Measurements from ENCODE around the gene TMEM181. TPM values are rescaled to one million over a fixed set of nuclear protein-coding genes. Genes with fewer than 3 reads are reported as not detected.

Gene TMEM181
- total and polyA plus RNA-seq, 2 of the 13 experiments (the other 11 are each of a cell fraction or from before 2014, with no cell fraction given) = 59.1 to 108 TPM

GRCh38 chr6:158559895-158560835, at the start of gene TMEM181 (continued):
- TF ChIP-seq, protein P1, sequence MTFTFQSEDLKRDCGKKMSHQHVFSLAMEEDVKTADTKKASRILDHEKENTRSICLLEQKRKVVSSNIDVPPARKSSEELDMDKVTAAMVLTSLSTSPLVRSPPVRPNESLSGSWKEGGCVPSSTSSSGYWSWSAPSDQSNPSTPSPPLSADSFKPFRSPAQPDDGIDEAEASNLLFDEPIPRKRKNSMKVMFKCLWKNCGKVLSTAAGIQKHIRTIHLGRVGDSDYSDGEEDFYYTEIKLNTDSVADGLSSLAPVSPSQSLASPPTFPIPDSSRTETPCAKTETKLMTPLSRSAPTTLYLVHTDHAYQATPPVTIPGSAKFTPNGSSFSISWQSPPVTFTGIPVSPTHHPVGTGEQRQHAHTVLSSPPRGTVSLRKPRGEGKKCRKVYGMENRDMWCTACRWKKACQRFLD (CRISPR knock-in tag; IDR thresholded peaks at IDR 0.05; ENCODE audit: borderline replicate concordance) = no peak
- TF ChIP-seq SNAPC5 (CRISPR knock-in tag; IDR thresholded peaks at IDR 0.05; ENCODE audit: borderline replicate concordance) (no peak), ZFP62 (CRISPR knock-in tag; IDR thresholded peaks at IDR 0.05) (no peak), KMT2A (CRISPR knock-in tag; IDR thresholded peaks at IDR 0.05) (peak; percentile 90), CAMTA2 (CRISPR knock-in tag; IDR thresholded peaks at IDR 0.05; ENCODE audit: borderline replicate concordance) (0 out of 2 replicates have a peak, but pooled peaks have one; percentile 85), HMG20B (CRISPR knock-in tag; conservative IDR thresholded peaks at IDR 0.05) (no peak), GATA4 (IDR thresholded peaks at IDR 0.05; ENCODE audit: borderline replicate concordance, low read depth) (no peak), RFX1 (IDR thresholded peaks at IDR 0.05) (no peak), ZNF18 (CRISPR knock-in tag; IDR thresholded peaks at IDR 0.05; ENCODE audit: insufficient replicate concordance) (peak; percentile 61), PLRG1 (conservative IDR thresholded peaks at IDR 0.05) (no peak), RBFOX2 (IDR thresholded peaks at IDR 0.05; ENCODE audit: low read depth, low read length) (peak; percentile 96), ZNF780A (CRISPR knock-in tag; IDR thresholded peaks at IDR 0.05) (0 out of 2 replicates have a peak, but pooled peaks have one; percentile 65), FUBP1 (CRISPR knock-in tag; IDR thresholded peaks at IDR 0.05; ENCODE audit: borderline replicate concordance) (no peak; the same call in 1 of the 2 replicates), ZNF253 (CRISPR knock-in tag; IDR thresholded peaks at IDR 0.05; ENCODE audit: borderline replicate concordance) (peak; percentile 93), ZBTB3 (CRISPR knock-in tag; IDR thresholded peaks at IDR 0.05; ENCODE audit: borderline replicate concordance, low read depth) (no peak), GABPA (IDR thresholded peaks at IDR 0.05; ENCODE audit: low read depth, low read length) (no peak), GABPA (CRISPR knock-in tag; IDR thresholded peaks at IDR 0.05; ENCODE audit: low read depth) (peak; percentile 77), TIGD3 (CRISPR knock-in tag; IDR thresholded peaks at IDR 0.05; ENCODE audit: borderline replicate concordance) (no peak), SETDB1 (CRISPR knock-in tag; IDR thresholded peaks at IDR 0.05; ENCODE audit: borderline replicate concordance) (no peak)
- TF ChIP-seq, protein P2, sequence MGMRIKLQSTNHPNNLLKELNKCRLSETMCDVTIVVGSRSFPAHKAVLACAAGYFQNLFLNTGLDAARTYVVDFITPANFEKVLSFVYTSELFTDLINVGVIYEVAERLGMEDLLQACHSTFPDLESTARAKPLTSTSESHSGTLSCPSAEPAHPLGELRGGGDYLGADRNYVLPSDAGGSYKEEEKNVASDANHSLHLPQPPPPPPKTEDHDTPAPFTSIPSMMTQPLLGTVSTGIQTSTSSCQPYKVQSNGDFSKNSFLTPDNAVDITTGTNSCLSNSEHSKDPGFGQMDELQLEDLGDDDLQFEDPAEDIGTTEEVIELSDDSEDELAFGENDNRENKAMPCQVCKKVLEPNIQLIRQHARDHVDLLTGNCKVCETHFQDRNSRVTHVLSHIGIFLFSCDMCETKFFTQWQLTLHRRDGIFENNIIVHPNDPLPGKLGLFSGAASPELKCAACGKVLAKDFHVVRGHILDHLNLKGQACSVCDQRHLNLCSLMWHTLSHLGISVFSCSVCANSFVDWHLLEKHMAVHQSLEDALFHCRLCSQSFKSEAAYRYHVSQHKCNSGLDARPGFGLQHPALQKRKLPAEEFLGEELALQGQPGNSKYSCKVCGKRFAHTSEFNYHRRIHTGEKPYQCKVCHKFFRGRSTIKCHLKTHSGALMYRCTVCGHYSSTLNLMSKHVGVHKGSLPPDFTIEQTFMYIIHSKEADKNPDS (CRISPR knock-in tag; IDR thresholded peaks at IDR 0.05) = no peak

All from HepG2 (cell line).